Body of pancreas (tissue), 4 donors: ENCODE data around the gene CACNA1C. TPM values are rescaled to one million over a fixed set of nuclear protein-coding genes. Genes with fewer than 3 reads are reported as not detected.

ENCODE experiments used
- ATAC-seq: fragments of 150-250 bp; one replicate; pipeline ENCODE4 v1.9.1; 2016
- DNase-seq, 4 donors: peaks; one replicate each; pipeline ENCODE4 v3.0.0-alpha.2; 2019
- H3K27ac ChIP-seq, 4 donors: fragments of 200-600 bp; sonication (generic); 1 replicate in 3 of 4; 2 replicates in 1 of 4; pipeline versions ENCODE4 v1.5.1 to v1.6.1; 2016 to 2019; ENCODE audit warnings: mild to moderate bottlenecking in 1 of 4, mixed read lengths in 1 of 4, moderate library complexity in 1 of 4
- H3K27me3 ChIP-seq, 2 donors: fragments of 200-600 bp; sonication (generic); one replicate each; pipeline ENCODE4 v1.6.0; 2016; ENCODE audit warnings: mild to moderate bottlenecking in 1 of 2
- H3K36me3 ChIP-seq, 2 donors: fragments of 200-600 bp; sonication (generic); replicated peaks in 1 of 2; 2 replicates each; pipeline ENCODE4 v1.5.1; 2016; ENCODE audit warnings: low read depth in 2 of 2; ENCODE audit not compliant: insufficient read depth in 1 of 2
- H3K4me1 ChIP-seq: fragments of 200-600 bp; sonication (generic); one replicate; pipeline ENCODE4 v1.6.0; 2016
- H3K4me3 ChIP-seq, 2 donors: fragments of 200-600 bp; sonication (generic); 1 replicate in 1 of 2; 2 replicates in 1 of 2; pipeline ENCODE4 v1.5.1; 2016 to 2019
- H3K9me3 ChIP-seq, 3 donors: fragments of 200-600 bp; sonication (generic); 1 replicate in 2 of 3; 2 replicates in 1 of 3; pipeline ENCODE4 v1.5.1; 2016
- POLR2A ChIP-seq, 3 donors: fragments of 450-650 bp; IDR thresholded peaks; one replicate each; pipeline ENCODE4 v1.6.1; 2016; ENCODE audit warnings: antibody characterized with exemption in 3 of 3, mild to moderate bottlenecking in 2 of 3
- WGBS, 2 donors: methylation state at CpG; one replicate each; pipeline ENCODE4 v1.1.5; 2017; 5-methylcytosine and 5-hydroxymethylcytosine counted together
- intact Hi-C: fragments of 100-400 bp; cut with DNase I; formaldehyde crosslinking; loops from one replicate; pipeline ENCODE4 v1.15.1; 2023
- total RNA-seq, 2 donors: library from RNA; depleted of rRNA; stranded (reverse); fragments of >200 nt; gene quantifications; one replicate each; pipeline ENCODE4 v1.1.0, GENCODE V29; 2016
- TF ChIP-seq, protein P1 (sequence below), 7 experiments: fragments of 450-650 bp in 4 of 7; fragments of 200-600 bp in 3 of 7; sonication (generic) in 3 of 7; IDR thresholded peaks; one replicate each; pipeline ENCODE4 v1.5.1; 2016 to 2019; ENCODE audit warnings: antibody characterized with exemption in 7 of 7

CACNA1C gene
- total RNA-seq, 2 donors from 2014 or later, result 2.3 to 4.4 TPM

DNA sequence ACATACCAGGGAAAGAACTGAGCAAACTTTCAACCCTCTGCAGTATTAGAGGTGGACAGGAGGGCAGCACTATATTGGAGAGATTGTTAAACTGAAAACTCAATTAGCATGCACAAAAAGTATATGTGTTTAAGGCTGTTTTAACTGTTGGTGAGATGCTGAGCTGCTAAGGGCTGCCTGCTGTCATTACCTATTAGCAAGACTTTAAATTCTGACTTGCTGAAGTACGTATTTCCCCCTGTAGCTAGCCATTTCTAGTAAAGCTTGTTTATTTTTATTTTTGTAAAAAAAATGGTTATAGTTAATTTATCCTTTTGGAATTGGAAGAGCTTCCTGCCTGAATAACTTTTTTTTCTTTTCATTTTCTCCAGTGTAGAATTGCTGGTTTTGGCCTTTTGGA lies 92.2 kb downstream of the CACNA1C start:
- Histone ChIP-seq H3K9me3 (no peaks in the 10 kb centered on the region), H3K27me3 (no peaks in the 10 kb centered on the region), H3K27ac (no peak overlapping the region), H3K36me3 (no peaks in the 10 kb centered on the region), H3K4me1 (no peaks in the 10 kb centered on the region), H3K4me3 (no peak overlapping the region)
- WGBS, 2 donors, result 65 to 72% methylated on average over 1 of the region's 1 CpG
- no peak for DNase-seq
- no peak for ATAC-seq
- intact Hi-C loops, result no loop called here
- no peak for TF ChIP-seq POLR2A (IDR thresholded peaks at IDR 0.05)

DNA sequence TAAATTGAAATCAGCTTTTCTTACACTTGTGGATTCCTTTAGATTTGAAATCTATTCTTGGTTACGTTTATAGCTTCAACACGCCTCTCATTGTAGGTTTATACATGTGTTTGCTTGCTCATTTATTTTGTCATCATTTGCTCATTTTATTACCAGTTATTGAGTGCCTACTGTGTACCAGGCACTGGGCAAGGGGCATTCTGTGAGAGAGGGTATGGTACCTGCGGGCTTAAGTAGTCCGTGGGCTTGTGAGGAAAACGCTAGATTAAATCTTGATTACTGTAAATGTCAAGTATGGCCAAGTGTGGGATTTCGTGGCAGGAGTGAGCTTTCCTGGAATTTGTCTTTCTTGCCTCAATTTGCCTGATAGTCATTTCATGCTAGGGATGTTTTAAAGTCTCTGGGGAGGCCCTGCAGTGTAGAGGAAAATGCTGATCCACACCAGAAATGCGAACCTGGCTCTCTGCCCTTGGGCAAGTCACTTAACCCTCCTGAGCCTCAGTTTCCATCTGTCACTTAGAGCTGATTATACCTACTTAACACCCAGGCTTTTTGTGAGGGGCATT lies 92.7 kb downstream of the CACNA1C start:
- Histone ChIP-seq H3K27ac (no peak overlapping the region), H3K27me3 (no peaks in the 10 kb centered on the region), H3K36me3 (no peaks in the 10 kb centered on the region), H3K4me3 (no peak overlapping the region), H3K9me3 (no peaks in the 10 kb centered on the region), H3K4me1 (no peaks in the 10 kb centered on the region)
- intact Hi-C loops, result no loop called here
- TF ChIP-seq POLR2A (IDR thresholded peaks at IDR 0.05), result no peak
- TF ChIP-seq, protein P1, sequence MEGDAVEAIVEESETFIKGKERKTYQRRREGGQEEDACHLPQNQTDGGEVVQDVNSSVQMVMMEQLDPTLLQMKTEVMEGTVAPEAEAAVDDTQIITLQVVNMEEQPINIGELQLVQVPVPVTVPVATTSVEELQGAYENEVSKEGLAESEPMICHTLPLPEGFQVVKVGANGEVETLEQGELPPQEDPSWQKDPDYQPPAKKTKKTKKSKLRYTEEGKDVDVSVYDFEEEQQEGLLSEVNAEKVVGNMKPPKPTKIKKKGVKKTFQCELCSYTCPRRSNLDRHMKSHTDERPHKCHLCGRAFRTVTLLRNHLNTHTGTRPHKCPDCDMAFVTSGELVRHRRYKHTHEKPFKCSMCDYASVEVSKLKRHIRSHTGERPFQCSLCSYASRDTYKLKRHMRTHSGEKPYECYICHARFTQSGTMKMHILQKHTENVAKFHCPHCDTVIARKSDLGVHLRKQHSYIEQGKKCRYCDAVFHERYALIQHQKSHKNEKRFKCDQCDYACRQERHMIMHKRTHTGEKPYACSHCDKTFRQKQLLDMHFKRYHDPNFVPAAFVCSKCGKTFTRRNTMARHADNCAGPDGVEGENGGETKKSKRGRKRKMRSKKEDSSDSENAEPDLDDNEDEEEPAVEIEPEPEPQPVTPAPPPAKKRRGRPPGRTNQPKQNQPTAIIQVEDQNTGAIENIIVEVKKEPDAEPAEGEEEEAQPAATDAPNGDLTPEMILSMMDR (IDR thresholded peaks at IDR 0.05), result no peak
- DNase-seq (no peak), ATAC-seq (no peak)
- WGBS, 2 donors, result 60 to 69% methylated on average over 7 of the region's 7 CpGs

DNA sequence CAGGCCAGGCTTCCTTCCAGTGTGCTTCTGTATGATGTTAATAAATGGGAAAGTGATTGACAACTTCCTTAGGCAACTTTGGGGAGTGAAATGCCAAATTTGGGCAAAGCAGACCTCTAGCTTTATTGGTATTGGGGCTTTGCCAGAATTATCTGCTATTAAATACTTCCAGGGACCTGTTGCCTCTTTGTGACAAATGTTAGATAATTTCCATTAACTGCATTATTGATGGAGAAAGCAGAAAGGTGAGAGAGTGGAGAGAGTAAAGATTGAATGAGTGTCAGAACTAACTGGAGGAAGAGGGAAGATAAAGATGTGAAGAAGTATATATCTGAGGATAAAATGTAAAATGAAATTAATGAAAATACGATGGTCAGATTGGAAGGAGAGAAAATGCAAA lies 94.5 kb downstream of the CACNA1C start:
- no peak overlapping the region for H3K27ac ChIP-seq
- H3K9me3 ChIP-seq, result no peaks in the 10 kb centered on the region
- H3K4me1 ChIP-seq, result no peaks in the 10 kb centered on the region
- no peak overlapping the region for H3K4me3 ChIP-seq
- 50 to 56% methylated on average over 1 of the region's 1 CpG for WGBS, 2 donors
- H3K36me3 ChIP-seq, result no peaks in the 10 kb centered on the region
- TF ChIP-seq, protein P1 (IDR thresholded peaks at IDR 0.05), result no peak
- TF ChIP-seq POLR2A (IDR thresholded peaks at IDR 0.05), result no peak
- DNase-seq (no peak), ATAC-seq (no peak)
- intact Hi-C loops, result no loop called here
- no peaks in the 10 kb centered on the region for H3K27me3 ChIP-seq

DNA sequence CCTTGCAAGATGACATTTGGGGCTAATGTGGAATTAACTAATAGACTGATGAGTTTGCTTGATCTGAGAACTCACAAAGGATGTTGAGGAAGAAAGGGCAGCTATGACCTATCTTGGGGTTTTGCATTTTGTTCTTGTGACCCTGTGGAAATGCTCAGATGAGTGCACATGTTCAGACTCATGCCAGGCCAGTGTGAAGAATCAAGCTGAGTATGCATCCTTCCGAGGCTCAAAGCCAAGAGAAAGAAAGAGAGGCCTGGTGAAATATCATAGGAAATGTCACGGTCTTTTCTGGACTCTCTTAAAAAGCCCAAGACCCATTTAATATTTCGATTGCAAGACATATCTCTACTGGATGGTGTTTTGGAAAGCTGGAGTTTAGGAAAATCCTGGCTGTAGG lies 96.3 kb downstream of the CACNA1C start:
- H3K36me3 ChIP-seq, result no peaks in the 10 kb centered on the region
- DNase-seq (no peak), ATAC-seq (no peak)
- intact Hi-C loops, result no loop called here
- TF ChIP-seq, protein P1 (IDR thresholded peaks at IDR 0.05), result no peak
- TF ChIP-seq POLR2A (IDR thresholded peaks at IDR 0.05), result no peak
- H3K27me3 ChIP-seq, result no peaks in the 10 kb centered on the region
- no peaks in the 10 kb centered on the region for H3K4me1 ChIP-seq
- no peak overlapping the region for H3K4me3 ChIP-seq
- H3K27ac ChIP-seq, result no peak overlapping the region
- 61 to 69% methylated on average over 3 of the region's 3 CpGs for WGBS, 2 donors
- H3K9me3 ChIP-seq, result no peaks in the 10 kb centered on the region

DNA sequence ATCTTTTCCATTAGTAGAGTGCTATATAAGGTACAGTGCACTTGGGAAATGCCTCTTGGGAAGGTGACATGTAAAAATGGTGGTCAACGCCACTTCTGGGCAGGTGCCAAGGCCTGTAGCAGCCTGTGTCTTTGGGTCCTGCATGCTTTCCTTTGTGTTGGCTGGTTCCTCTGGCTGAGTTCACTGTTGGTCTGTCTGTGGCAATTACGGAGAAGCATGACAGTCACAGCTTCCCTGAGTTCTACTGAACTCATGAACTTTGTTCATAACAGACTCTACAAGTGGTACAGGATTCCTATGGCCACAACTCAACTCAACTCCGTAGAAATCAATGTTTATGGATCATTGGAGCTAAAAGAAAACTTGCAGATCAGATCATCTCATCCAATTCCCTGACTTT lies 98.0 kb downstream of the CACNA1C start:
- intact Hi-C loops, result no loop called here
- 67 to 69% methylated on average over 3 of the region's 3 CpGs for WGBS, 2 donors
- H3K4me1 ChIP-seq, result no peaks in the 10 kb centered on the region
- no peak for TF ChIP-seq POLR2A (IDR thresholded peaks at IDR 0.05)
- TF ChIP-seq, protein P1 (IDR thresholded peaks at IDR 0.05), result no peak
- no peak overlapping the region for H3K4me3 ChIP-seq
- no peaks in the 10 kb centered on the region for H3K36me3 ChIP-seq
- DNase-seq (no peak), ATAC-seq (no peak)
- H3K9me3 ChIP-seq, result no peaks in the 10 kb centered on the region
- no peaks in the 10 kb centered on the region for H3K27me3 ChIP-seq
- no peak overlapping the region for H3K27ac ChIP-seq
